HEK293 (cell line): ENCODE results near the gene KCNIP4.

Source experiments
- CTCF ChIA-PET: fragments of 350-600 bp; formaldehyde crosslinking; extraction: SDS; loops from one replicate; lab custom pipeline; 2021; ENCODE audit warnings: antibody characterized with exemption; lab: Yijun Ruan, JAX
- POLR2A ChIA-PET: fragments of 300-600 bp; formaldehyde crosslinking; extraction: SDS; loops from one replicate; lab custom pipeline; 2020; ENCODE audit warnings: antibody characterized with exemption, inconsistent platforms; lab: Yijun Ruan, JAX
- H3K27ac ChIP-seq: fragments of 200-500 bp; sonication (Bioruptor generic); 2 replicates; pipeline ENCODE4 v1.5.1; 2014; ENCODE audit warnings: low read depth, low read length, control low read depth, inconsistent platforms; ENCODE audit errors: extremely low read depth
- H3K36me3 ChIP-seq, 2 experiments: fragments of 200-500 bp in 1 of 2; sonication (Bioruptor generic) in 1 of 2; 1 replicate in 1 of 2; 2 replicates in 1 of 2; pipeline ENCODE4 v1.5.1; 2014 to 2017; ENCODE audit warnings: inconsistent platforms in 2 of 2, low read length in 2 of 2; ENCODE audit not compliant: control insufficient read depth in 2 of 2, insufficient read depth in 1 of 2
- H3K4me1 ChIP-seq: fragments of 200-500 bp; sonication (Bioruptor generic); 2 replicates; pipeline ENCODE4 v1.5.1; 2014; ENCODE audit warnings: mild to moderate bottlenecking, low read length, inconsistent platforms; ENCODE audit not compliant: control insufficient read depth, insufficient read depth
- H3K4me3 ChIP-seq: 2 replicates; pipeline ENCODE4 v1.5.1; 2011; ENCODE audit warnings: low read depth, mild to moderate bottlenecking, control low read depth, low read length, moderate library complexity
- H3K9me3 ChIP-seq: fragments of 200-500 bp; sonication (Bioruptor generic); 2 replicates; pipeline ENCODE4 v1.5.1; 2014; ENCODE audit warnings: low read depth, low read length, inconsistent platforms; ENCODE audit not compliant: control insufficient read depth, insufficient read depth
- MYNN ChIP-seq: fragments of 450-650 bp; formaldehyde crosslinking; IDR thresholded peaks from 2 replicates; pipeline ENCODE4 v1.5.1; 2016; ENCODE audit warnings: missing biosample characterization, missing genetic modification characterization, borderline replicate concordance
- OVOL3 ChIP-seq: fragments of 450-650 bp; formaldehyde crosslinking; IDR thresholded peaks from 2 replicates; pipeline ENCODE4 v1.5.1; 2016; ENCODE audit warnings: missing biosample characterization, missing genetic modification characterization
- PRDM4 ChIP-seq: fragments of 450-650 bp; formaldehyde crosslinking; IDR thresholded peaks from 2 replicates; pipeline ENCODE4 v1.5.1; 2017; ENCODE audit warnings: missing biosample characterization, missing genetic modification characterization
- ZBTB26 ChIP-seq: fragments of 450-650 bp; formaldehyde crosslinking; optimal IDR thresholded peaks from 2 replicates; pipeline ENCODE3; 2016; ENCODE audit warnings: missing biosample characterization, mild to moderate bottlenecking, missing genetic modification characterization
- ZBTB49 ChIP-seq: fragments of 450-650 bp; formaldehyde crosslinking; IDR thresholded peaks from 2 replicates; pipeline ENCODE4 v1.5.1; 2016; ENCODE audit warnings: missing biosample characterization, missing genetic modification characterization, low read depth
- ZBTB8A ChIP-seq: fragments of 450-650 bp; formaldehyde crosslinking; IDR thresholded peaks from 2 replicates; pipeline ENCODE4 v1.5.1; 2016; ENCODE audit warnings: missing biosample characterization, missing genetic modification characterization
- ZNF121 ChIP-seq: fragments of 450-650 bp; formaldehyde crosslinking; IDR thresholded peaks from 2 replicates; pipeline ENCODE4 v1.5.1; 2016; ENCODE audit warnings: missing biosample characterization, missing genetic modification characterization
- ZNF140 ChIP-seq: fragments of 450-650 bp; formaldehyde crosslinking; IDR thresholded peaks from 2 replicates; pipeline ENCODE4 v1.5.1; 2016; ENCODE audit warnings: missing biosample characterization, missing genetic modification characterization
- ZNF148 ChIP-seq: fragments of 450-650 bp; formaldehyde crosslinking; IDR thresholded peaks from 2 replicates; pipeline ENCODE4 v1.5.0; 2017; ENCODE audit warnings: missing biosample characterization, missing genetic modification characterization, borderline replicate concordance
- ZNF2 ChIP-seq: fragments of 450-650 bp; formaldehyde crosslinking; IDR thresholded peaks from 2 replicates; pipeline ENCODE4 v1.5.1; 2016; ENCODE audit warnings: missing biosample characterization, missing genetic modification characterization
- ZNF211 ChIP-seq: fragments of 450-650 bp; formaldehyde crosslinking; IDR thresholded peaks from 2 replicates; pipeline ENCODE4 v1.5.1; 2016; ENCODE audit warnings: low read depth, missing biosample characterization, missing genetic modification characterization
- ZNF24 ChIP-seq: fragments of 450-650 bp; formaldehyde crosslinking; IDR thresholded peaks from 2 replicates; pipeline ENCODE4 v1.5.1; 2016; ENCODE audit warnings: missing biosample characterization, missing genetic modification characterization
- ZNF362 ChIP-seq: fragments of 450-650 bp; formaldehyde crosslinking; IDR thresholded peaks from 2 replicates; pipeline ENCODE4 v1.5.1; 2016; ENCODE audit warnings: missing biosample characterization, missing genetic modification characterization
- ZNF704 ChIP-seq: fragments of 450-650 bp; formaldehyde crosslinking; IDR thresholded peaks from 2 replicates; pipeline ENCODE4 v1.5.1; 2016; ENCODE audit warnings: missing biosample characterization, missing genetic modification characterization
- ZNF785 ChIP-seq: fragments of 450-650 bp; formaldehyde crosslinking; IDR thresholded peaks from 2 replicates; pipeline ENCODE4 v1.5.1; 2016; ENCODE audit warnings: missing biosample characterization, missing genetic modification characterization
- ZNF791 ChIP-seq: fragments of 450-650 bp; formaldehyde crosslinking; IDR thresholded peaks from 2 replicates; pipeline ENCODE4 v1.5.1; 2016; ENCODE audit warnings: missing biosample characterization, missing genetic modification characterization
- ZSCAN16 ChIP-seq: fragments of 450-650 bp; formaldehyde crosslinking; IDR thresholded peaks from 2 replicates; pipeline ENCODE4 v1.5.1; 2016; ENCODE audit warnings: missing biosample characterization, missing genetic modification characterization
- TF ChIP-seq, protein P1 (sequence below): fragments of 450-650 bp; formaldehyde crosslinking; IDR thresholded peaks from 2 replicates; pipeline ENCODE4 v1.5.1; 2016; ENCODE audit warnings: missing biosample characterization, missing genetic modification characterization
- TF ChIP-seq, protein P2 (sequence below): fragments of 450-650 bp; formaldehyde crosslinking; IDR thresholded peaks from 2 replicates; pipeline ENCODE4 v1.5.1; 2016; ENCODE audit warnings: missing biosample characterization, missing genetic modification characterization

KCNIP4 gene

DNA sequence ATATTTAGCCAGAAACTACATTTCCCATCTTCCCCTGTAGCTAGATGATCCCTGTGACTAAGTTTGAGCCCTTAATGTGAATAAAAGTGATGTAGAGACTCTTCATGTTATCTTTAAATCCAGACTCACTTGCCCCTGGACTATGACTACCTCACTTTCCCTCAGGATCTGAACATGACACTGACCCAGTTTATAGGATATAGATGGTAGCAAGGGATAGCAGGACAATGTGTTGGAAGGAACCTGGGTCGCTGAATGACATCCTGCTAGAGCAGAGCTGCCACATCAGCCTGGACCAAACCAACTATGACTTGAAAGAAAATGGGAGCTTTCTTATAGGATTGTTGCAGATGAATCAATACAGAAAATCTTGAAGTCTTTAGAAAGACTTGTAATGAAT is 1110.1 kb downstream of the KCNIP4 start:
- Histone ChIP-seq H3K4me3 (no peak overlapping the region), H3K9me3 (no peaks in the 10 kb centered on the region), H3K36me3 (no peaks in the 10 kb centered on the region), H3K27ac (no peak overlapping the region), H3K4me1 (no peaks in the 10 kb centered on the region)
- no peak for TF ChIP-seq PRDM4 (tag by site-specific recombination)
- no peak for TF ChIP-seq ZBTB49 (tag by site-specific recombination)
- no peak for TF ChIP-seq ZBTB8A (tag by site-specific recombination)
- TF ChIP-seq, protein P1, sequence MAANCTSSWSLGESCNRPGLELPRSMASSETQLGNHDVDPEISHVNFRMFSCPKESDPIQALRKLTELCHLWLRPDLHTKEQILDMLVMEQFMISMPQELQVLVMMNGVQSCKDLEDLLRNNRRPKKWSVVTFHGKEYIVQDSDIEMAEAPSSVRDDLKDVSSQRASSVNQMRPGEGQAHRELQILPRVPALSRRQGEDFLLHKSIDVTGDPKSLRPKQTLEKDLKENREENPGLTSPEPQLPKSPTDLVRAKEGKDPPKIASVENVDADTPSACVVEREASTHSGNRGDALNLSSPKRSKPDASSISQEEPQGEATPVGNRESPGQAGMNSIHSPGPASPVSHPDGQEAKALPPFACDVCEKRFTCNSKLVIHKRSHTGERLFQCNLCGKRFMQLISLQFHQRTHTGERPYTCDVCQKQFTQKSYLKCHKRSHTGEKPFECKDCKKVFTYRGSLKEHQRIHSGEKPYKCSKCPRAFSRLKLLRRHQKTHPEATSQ, result no peak
- TF ChIP-seq ZNF2 (tag by site-specific recombination), result no peak
- no peak for TF ChIP-seq ZNF785 (tag by site-specific recombination)
- no peak for TF ChIP-seq ZNF704 (tag by site-specific recombination)
- no peak for TF ChIP-seq ZNF362
- no peak for TF ChIP-seq ZBTB26
- TF ChIP-seq, protein P2, sequence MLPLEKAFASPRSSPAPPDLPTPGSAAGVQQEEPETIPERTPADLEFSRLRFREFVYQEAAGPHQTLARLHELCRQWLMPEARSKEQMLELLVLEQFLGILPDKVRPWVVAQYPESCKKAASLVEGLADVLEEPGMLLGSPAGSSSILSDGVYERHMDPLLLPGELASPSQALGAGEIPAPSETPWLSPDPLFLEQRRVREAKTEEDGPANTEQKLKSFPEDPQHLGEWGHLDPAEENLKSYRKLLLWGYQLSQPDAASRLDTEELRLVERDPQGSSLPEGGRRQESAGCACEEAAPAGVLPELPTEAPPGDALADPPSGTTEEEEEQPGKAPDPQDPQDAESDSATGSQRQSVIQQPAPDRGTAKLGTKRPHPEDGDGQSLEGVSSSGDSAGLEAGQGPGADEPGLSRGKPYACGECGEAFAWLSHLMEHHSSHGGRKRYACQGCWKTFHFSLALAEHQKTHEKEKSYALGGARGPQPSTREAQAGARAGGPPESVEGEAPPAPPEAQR (tag by site-specific recombination), result no peak
- no peak for TF ChIP-seq MYNN
- TF ChIP-seq ZNF121 (tag by site-specific recombination), result no peak
- POLR2A ChIA-PET, result no interaction called here
- CTCF ChIA-PET, result no interaction called here

DNA sequence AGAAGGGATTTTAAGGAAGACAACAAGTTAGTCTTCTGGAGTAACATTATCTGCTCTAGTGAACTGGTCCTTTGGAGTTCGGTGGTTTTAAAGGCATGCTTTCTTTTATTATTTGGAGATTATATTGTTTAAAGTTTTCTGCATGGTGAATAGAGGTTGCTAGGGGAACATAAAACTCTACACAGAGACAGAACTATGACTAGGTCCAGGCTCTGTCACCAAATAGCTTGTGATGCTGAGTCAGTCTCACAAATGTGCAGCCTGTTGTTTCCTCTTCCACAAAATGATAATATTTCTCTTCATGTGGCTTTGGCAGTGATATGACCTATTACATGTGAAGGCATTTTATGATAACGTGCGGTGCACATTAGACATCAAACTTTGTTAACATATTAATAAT is 1115.7 kb downstream of the KCNIP4 start:
- no peaks in the 10 kb centered on the region for H3K9me3 ChIP-seq
- no peak overlapping the region for H3K27ac ChIP-seq
- POLR2A ChIA-PET, result no interaction called here
- no peak overlapping the region for H3K4me3 ChIP-seq
- CTCF ChIA-PET, result no interaction called here
- H3K36me3 ChIP-seq, result no peaks in the 10 kb centered on the region
- H3K4me1 ChIP-seq, result no peaks in the 10 kb centered on the region
- TF ChIP-seq ZNF140 (tag by site-specific recombination) (no peak), ZNF24 (tag by site-specific recombination) (no peak), ZNF211 (tag by site-specific recombination) (no peak), OVOL3 (no peak), ZSCAN16 (no peak), ZNF148 (no peak), ZNF791 (tag by site-specific recombination) (no peak)
